NAMALWA (cell line): ENCODE data around the gene TECPR1.

Experiments used
- DNase-seq: peaks from one replicate; pipeline ENCODE4 v3.0.0-alpha.2; 2015; ENCODE audit warnings: low spot score

Gene TECPR1

DNA sequence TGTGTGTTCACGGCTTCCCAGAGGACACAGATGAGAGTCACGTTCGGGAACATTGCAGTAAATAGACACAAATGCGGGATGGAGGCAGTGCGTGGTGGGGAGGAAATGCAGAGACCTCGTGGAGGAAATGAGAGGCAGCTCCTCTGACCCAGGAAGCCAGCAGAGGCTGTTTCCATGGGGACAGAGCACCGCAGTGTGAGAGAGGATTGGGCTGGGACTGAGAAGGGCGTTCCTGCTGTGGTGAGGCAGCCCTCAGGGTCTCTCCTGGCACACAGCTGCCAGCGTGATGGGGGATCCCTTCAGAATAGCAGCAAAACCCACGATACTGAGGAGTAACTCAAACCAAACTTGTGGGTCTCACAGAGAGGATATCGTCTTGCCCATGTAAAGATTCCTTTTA lies 62.5 kb downstream of the TECPR1 start:
- no peak for DNase-seq

- no peak for DNase-seq
Measured at GRCh38 chr7:98187138-98187502, 64.9 kb downstream of the TECPR1 start.

DNA sequence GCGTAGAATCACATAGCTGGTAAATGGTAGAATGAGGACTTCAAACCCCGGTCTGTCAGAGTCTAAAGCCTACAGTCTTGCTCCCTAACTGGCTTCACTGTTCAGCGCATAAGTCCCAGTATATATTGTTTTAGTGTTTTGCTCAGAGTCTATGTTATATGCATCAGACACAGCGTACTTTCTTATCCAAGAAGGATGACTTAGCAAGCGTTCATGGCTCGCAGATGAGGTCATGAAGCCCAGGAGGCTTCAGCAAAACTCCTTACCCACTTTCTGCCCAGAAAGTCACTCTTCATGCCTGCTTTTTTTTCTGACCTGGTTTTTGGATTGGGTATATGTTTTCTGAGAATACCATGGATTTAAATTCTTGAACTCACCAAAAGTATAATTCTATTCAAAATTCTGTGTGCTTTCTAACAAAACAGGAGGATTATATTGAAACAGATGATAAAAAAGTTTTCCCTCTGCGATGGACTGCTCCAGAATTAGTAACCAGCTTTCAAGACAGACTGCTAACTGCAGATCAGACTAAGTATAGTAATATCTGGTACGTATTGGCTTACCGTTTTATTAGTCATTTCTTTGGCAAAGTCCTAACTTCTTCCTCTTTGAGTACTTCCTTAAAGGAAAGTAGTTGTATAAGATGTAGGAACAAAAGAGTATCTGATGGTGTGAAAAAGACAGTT lies 65.4 kb downstream of the TECPR1 start:
- no peak for DNase-seq

GRCh38 chr7:98185101-98185500 lies 66.9 kb downstream of the TECPR1 start:
- DNase-seq: no peak

DNA sequence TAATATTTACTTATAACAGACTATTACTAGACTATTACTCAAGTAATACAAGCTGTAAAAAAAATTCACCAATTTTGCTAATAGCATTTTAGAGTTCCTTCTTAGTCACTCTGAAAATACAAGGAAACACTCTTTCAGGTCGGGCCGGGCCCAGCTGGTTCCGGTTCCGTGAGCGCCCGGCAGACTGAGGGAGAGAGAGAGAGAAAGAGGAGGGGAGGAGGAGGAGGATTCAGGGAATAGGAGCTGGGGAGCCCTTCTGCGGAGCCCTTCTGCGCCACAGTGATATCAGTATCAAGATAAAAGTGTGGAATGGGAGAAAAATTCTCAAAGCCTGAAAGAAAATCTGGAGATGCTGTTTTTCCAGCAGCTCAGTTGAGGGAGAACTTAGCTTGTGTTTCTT lies 71.3 kb downstream of the TECPR1 start:
- DNase-seq: no peak

GRCh38 chr7:98178762-98179490 lies 73.1 kb downstream of the TECPR1 start:
- no peak for DNase-seq

DNA sequence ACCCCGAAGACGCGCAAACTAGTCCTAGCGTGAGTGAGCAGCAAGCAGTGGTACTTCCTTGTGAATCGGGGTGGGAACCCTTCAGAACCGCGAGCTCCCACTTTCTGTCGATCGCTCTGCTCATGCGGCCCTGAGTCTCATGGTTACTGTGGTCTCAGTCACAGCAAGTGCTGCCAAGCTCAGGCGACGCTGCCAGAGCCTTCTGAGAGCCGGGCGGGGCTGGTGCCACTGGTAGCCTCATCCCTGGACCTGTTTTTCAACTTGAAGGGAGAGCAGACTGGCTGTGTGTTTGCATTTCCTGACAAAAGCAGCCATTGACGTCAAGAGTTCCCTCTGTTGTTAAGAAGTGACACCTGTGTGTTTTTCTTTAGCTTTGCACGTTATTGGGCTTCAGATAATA lies 73.7 kb downstream of the TECPR1 start:
- no peak for DNase-seq

- no peak for DNase-seq
Measured at GRCh38 chr7:98177553-98177952, 74.5 kb downstream of the TECPR1 start.

DNA sequence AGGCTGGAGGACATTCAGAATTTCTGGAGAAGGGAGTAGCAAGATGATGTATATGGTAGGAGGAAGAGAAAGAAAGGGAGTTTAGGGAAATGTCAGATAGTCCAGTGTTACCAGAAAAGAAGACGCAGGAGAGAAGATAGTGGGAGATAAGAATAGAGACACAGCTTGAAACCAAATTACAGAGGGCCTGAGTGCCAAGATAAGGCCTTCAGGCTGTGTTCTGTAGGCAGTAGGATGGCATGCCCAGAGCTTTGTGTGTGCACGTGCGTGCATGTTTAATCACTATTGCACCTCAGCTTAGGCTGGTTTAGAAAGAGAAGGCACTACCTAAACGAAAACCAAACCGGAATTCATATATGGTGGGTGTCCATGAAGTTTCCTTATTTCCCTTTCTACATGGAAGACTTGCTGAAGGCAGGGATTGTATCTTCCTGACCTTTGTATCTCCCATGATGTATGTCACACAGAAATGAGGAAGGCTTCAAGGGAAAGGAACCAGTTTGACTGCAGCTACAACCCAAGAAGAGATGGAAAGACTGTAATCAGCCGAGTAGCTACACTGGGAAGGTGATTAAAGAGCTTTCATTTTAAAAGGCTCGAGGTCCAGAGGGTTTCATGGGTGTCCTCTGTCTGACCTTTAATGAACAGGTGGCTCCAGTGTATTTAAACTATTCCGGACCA lies 76.6 kb downstream of the TECPR1 start:
- no peak for DNase-seq

- no peak for DNase-seq
Measured at GRCh38 chr7:98174334-98175259, 77.4 kb downstream of the TECPR1 start.

DNA sequence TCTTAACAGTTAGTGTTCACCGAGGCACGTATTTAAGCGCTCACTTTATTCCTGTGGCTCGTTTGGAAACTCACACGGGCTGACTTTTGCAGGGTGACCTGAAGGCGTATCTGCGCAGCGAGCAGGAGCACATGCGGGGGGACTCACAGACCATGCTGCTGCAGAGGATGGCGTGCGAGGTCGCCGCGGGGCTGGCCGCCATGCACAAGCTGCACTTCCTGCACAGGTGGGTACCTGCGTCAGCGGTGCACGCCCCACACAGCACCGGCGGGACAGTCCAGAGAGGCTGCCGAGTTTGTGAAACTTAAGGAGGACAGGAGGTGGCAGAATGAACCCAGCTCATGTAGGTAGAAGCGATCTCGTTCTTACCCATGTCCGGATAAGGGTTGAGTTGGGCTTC lies 80.6 kb downstream of the TECPR1 start:
- no peak for DNase-seq

DNA sequence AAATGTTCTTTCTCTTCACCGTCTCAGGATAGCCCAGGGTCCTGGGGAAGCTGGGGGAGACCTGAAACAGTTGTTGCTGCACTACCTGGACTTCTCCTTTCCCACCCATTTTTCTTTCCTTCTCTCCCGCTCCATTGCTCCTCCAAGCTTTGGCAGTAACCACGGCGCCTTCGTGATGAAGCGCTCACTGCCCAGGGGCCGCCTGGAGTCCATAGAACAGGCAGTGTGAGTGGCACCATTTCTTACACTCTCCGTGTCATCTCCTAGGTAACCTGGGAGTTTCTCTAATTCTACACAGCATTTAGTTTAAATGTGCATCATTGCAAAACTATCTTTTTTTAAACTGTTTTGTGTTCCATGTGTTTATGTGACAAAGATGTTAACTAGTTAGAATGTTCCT lies 81.1 kb downstream of the TECPR1 start:
- no peak for DNase-seq

- DNase-seq: no peak
Measured at GRCh38 chr7:98168904-98169621, 83.0 kb downstream of the TECPR1 start.

DNA sequence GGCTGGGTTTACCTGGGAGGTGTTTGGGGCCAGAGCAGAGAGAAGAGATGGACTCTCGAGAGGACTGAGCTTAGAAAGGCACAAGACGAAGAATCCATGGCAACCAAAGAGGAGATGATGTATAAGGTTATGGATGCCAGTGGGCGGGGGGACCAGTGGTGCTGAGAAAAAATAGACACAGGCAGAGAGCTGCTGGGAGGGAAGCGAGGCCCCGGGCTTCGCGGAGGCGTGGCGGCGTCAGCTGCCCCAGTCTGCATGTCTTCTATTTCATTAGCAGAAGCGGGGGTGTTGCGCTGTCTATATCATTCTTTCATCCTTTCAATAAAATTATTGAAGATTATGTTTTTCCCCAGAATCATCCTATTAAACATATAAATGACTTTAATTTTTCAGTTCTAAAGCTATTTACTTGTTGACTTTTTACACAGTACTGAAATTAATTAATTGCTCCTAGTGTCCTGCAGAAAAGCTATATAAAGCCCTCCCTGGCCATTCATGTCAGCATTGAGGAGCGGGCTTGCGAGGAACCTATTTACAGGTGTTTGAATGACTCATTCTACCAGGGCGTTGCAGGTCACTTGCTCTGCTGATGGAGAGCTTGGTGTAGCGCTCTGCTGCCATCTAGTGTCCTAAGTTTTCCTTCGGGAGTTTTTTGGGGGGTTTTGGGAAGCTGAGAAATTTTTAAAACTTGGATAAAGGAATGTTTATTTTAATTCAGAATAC lies 83.7 kb downstream of the TECPR1 start:
- peak; percentile 81 for DNase-seq

DNA sequence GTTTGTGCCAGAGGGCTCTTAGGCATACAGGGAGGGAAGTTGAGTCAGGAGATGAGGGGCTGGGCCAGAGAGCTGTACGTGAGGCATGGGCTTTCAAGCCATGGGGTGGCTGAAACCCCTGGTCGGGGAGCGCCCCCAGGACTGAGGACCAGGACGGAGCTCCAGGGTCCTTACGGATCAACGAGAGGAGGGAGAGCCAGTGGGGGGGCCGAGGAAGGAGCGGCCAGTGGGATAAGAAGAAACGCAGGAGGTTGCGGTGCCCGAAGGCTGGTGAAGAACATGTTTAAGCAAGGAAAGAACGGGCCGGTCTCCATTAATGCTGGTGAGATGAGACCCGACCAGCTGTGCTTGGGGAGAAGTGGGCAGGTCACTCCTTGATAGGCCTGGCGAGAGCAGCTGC lies 84.4 kb downstream of the TECPR1 start:
- no peak for DNase-seq

DNA sequence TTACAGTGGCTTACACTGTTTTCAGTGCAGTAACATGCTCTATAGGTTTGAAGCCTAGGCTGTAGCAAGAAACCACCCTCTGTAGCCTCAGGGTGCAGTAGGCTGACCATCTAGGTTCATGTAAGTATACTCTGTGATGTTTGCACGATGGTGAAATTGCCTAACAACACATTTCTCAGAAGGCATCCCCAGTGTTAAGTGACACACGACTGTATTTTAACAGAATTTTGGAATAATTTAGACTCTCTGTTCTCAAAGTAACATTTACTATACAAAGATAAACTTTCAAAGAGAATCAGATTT lies 85.4 kb downstream of the TECPR1 start:
- no peak for DNase-seq

DNA sequence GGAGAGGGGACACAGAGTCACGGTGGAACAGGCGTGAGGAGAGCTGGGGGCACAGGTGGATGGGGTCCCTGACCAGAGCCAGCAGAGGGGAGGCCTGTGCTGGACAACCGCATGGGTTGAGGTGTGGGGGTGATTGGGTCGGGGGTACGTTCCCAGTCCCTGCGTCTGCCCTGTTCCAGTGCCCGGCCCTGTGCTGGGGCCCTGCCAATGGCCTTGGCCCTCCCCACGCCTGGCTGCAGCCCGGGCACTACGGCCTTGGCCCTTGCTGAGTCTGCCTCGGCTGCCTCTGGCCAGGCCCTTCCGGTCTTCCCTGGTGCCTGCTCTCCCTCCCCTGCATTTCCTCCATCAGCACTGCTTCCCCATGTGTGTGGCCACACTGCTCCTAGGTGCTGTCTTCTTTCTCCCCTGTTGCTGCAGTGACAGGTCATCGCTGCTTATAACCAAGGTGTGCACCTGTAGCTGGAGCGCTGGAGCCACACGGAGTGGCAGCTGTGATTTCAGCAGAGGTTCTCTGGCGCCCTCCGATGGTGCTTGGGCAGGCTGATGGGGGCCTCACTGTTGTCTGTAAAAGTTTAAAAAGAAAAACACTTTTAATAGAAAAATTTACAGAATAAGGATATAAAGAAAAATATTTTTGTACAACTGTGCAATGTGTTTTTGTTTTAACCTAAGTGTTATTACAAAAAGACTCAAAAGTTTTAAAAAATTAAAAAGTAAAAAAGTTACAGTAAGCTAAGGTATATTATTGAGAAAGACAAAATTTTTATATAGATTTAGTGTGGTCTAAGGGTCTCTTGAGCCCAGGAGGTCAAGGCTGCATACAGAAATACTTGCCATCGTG lies 86.0 kb downstream of the TECPR1 start:
- DNase-seq: peak; percentile 55
